ENCODE data around the gene MT1M. TPM values are rescaled to one million over a fixed set of nuclear protein-coding genes. Genes with fewer than 3 reads are reported as not detected.
"Not testable (repeated sequence)": the region's sequence is repeated elsewhere in the genome, so short reads cannot be mapped to it uniquely, and the experiment has no call there.

MT1M gene
- total RNA-seq, 4 donors from 2014 or later = 43.1 to 339 (median 186) TPM

DNA sequence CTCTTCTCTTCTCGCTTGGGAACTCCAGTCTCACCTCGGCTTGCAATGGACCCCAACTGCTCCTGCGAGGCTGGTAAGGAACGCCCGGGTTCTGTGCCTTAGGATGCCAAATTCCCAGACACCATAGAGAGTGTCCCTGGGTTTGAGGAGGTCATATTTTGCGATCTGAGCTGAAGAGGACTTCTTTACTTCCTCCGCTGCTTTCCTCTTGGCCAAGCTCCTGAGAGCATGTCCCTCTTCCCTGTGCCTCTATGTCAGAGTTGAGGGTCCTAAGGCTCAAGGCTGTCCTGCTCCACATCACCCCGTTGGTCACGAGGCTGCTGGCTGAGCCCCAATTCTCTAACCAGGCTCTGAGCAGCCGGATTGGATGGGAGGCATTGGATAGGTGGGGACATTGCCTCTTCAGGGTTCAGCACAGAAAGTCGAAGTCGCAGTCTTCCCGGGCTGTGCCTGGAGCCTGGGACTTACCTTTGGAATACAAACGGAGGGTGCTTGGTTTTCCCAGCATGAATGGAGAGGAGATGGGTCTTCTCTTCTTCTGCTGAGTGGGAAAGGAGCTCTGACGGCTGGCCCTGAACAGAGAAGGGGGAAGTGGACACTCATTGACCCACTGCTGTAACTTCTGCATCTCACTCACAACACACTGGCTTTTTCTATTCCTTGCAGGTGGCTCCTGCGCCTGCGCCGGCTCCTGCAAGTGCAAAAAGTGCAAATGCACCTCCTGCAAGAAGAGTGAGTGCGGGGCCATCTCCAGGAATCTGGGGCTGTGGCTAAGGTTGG, 37.6 kb downstream of the MT1M start:
- ATAC-seq (ENCODE audit: low FRiP score) (no peak), DNase-seq (ENCODE audit: low spot score) (no peak)

GRCh38 chr16:56670620-56670934, 38.1 kb downstream of the MT1M start:
- ATAC-seq (ENCODE audit: low FRiP score) = no peak
- TF ChIP-seq CTCF (IDR thresholded peaks at IDR 0.05) = no peak
- DNase-seq (ENCODE audit: low spot score) = no peak

More for the DNA sequence above, 37.6 kb downstream of the MT1M start:
- TF ChIP-seq CTCF (IDR thresholded peaks at IDR 0.05) = no peak

DNA sequence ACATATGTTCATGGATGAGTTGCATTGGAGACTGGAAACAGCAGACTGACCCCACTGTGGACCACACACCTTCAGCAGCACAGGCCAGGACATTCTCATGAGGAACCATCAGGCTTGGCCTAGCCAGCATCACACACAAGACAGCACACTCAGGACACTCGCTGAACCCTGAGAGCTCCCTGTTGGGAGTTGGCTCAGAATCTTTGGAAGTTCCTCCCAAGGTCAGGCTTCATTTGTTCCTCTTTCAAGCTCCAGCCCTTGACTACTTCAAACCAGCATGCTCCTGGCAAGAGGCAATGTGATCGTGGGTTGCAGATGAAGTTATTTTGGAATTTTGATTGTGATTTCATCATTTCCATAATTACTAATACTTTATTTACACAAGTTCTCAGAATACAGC, 39.2 kb downstream of the MT1M start:
- not testable (repeated sequence) for DNase-seq (ENCODE audit: low spot score); ATAC-seq (ENCODE audit: low FRiP score)

- DNase-seq (ENCODE audit: low spot score); ATAC-seq (ENCODE audit: low FRiP score): not testable (repeated sequence)
Measured at GRCh38 chr16:56672171-56672570, 39.7 kb downstream of the MT1M start.

- no peak for DNase-seq (ENCODE audit: low spot score)
- ATAC-seq (ENCODE audit: low FRiP score) = no peak
- TF ChIP-seq CTCF (IDR thresholded peaks at IDR 0.05) = no peak
Measured at GRCh38 chr16:56672761-56673536, 40.5 kb downstream of the MT1M start.

DNA sequence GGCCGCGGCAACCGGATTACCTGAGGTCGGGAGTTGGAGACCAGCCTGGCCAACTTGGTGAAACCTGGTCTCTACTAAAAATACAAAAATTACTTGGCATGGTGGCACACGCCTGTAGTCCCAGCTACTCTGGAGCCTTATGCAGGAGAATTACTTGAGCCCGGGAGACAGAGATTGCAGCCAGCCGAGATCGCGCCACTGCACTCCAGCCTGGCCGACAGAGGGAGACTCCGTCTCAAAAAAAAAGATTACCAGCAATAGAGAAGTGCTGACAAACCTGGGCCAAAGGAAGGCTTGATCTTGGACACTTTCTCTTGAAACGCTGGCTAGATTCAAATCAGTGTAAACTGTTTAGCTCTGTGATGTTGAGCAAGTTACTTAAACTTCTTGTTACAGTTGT, 41.5 kb downstream of the MT1M start:
- ATAC-seq (ENCODE audit: low FRiP score) (no peak), DNase-seq (ENCODE audit: low spot score) (no peak)
- no peak for TF ChIP-seq CTCF (IDR thresholded peaks at IDR 0.05)

- ATAC-seq (ENCODE audit: low FRiP score); DNase-seq (ENCODE audit: low spot score): not testable (repeated sequence)
Measured at GRCh38 chr16:56674570-56674969, 42.1 kb downstream of the MT1M start.

- no peak for DNase-seq (ENCODE audit: low spot score)
Measured at GRCh38 chr16:56675685-56676210, 43.3 kb downstream of the MT1M start.

More at GRCh38 chr16:56675685-56676210, 43.3 kb downstream of the MT1M start:
- peak; percentile 60 for ATAC-seq (ENCODE audit: low FRiP score)
- no peak for TF ChIP-seq CTCF (IDR thresholded peaks at IDR 0.05)

Measured in omental fat pad (tissue), 4 donors.